ENCODE data around the gene MDN1. TPM values are rescaled to one million over a fixed set of nuclear protein-coding genes. Genes with fewer than 3 reads are reported as not detected.

Gene MDN1
- total and polyA plus RNA-seq, 2 of the 13 experiments (the other 11 are each of a cell fraction or from before 2014, with no cell fraction given), result 18.8 to 52.9 TPM

- FAIRE-seq (no peak), DNase-seq (ENCODE audit: low spot score) (no peak), ATAC-seq (no peak)
- no peaks in the 10 kb centered on the region for H3K79me2 ChIP-seq (ENCODE audit: insufficient read depth, low read length)
- no TSS peak for BruUV-seq (replicated peaks)
- no peak for TF ChIP-seq NCOR1 (IDR thresholded peaks at IDR 0.05; ENCODE audit: borderline replicate concordance, low read length)
- TF ChIP-seq, protein P1, sequence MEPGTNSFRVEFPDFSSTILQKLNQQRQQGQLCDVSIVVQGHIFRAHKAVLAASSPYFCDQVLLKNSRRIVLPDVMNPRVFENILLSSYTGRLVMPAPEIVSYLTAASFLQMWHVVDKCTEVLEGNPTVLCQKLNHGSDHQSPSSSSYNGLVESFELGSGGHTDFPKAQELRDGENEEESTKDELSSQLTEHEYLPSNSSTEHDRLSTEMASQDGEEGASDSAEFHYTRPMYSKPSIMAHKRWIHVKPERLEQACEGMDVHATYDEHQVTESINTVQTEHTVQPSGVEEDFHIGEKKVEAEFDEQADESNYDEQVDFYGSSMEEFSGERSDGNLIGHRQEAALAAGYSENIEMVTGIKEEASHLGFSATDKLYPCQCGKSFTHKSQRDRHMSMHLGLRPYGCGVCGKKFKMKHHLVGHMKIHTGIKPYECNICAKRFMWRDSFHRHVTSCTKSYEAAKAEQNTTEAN (CRISPR knock-in tag; conservative IDR thresholded peaks at IDR 0.05), result no peak
- no peak for TF ChIP-seq ZNF816 (CRISPR knock-in tag; IDR thresholded peaks at IDR 0.05; ENCODE audit: borderline replicate concordance)
- TF ChIP-seq, protein P2, sequence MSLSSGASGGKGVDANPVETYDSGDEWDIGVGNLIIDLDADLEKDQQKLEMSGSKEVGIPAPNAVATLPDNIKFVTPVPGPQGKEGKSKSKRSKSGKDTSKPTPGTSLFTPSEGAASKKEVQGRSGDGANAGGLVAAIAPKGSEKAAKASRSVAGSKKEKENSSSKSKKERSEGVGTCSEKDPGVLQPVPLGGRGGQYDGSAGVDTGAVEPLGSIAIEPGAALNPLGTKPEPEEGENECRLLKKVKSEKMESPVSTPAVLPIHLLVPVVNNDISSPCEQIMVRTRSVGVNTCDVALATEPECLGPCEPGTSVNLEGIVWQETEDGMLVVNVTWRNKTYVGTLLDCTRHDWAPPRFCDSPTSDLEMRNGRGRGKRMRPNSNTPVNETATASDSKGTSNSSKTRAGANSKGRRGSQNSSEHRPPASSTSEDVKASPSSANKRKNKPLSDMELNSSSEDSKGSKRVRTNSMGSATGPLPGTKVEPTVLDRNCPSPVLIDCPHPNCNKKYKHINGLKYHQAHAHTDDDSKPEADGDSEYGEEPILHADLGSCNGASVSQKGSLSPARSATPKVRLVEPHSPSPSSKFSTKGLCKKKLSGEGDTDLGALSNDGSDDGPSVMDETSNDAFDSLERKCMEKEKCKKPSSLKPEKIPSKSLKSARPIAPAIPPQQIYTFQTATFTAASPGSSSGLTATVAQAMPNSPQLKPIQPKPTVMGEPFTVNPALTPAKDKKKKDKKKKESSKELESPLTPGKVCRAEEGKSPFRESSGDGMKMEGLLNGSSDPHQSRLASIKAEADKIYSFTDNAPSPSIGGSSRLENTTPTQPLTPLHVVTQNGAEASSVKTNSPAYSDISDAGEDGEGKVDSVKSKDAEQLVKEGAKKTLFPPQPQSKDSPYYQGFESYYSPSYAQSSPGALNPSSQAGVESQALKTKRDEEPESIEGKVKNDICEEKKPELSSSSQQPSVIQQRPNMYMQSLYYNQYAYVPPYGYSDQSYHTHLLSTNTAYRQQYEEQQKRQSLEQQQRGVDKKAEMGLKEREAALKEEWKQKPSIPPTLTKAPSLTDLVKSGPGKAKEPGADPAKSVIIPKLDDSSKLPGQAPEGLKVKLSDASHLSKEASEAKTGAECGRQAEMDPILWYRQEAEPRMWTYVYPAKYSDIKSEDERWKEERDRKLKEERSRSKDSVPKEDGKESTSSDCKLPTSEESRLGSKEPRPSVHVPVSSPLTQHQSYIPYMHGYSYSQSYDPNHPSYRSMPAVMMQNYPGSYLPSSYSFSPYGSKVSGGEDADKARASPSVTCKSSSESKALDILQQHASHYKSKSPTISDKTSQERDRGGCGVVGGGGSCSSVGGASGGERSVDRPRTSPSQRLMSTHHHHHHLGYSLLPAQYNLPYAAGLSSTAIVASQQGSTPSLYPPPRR (CRISPR knock-in tag; IDR thresholded peaks at IDR 0.05; ENCODE audit: borderline replicate concordance), result no peak
- TF ChIP-seq ELF4 (CRISPR knock-in tag; IDR thresholded peaks at IDR 0.05; ENCODE audit: borderline replicate concordance), result no peak
- TF ChIP-seq CERS6 (CRISPR knock-in tag; IDR thresholded peaks at IDR 0.05), result no peak
- TF ChIP-seq ZSCAN22 (CRISPR knock-in tag; IDR thresholded peaks at IDR 0.05), result no peak
- no peak for TF ChIP-seq ZNF784 (CRISPR knock-in tag; IDR thresholded peaks at IDR 0.05; ENCODE audit: borderline replicate concordance)
- no peak for TF ChIP-seq ATF3 (CRISPR knock-in tag; IDR thresholded peaks at IDR 0.05)
- TF ChIP-seq SMAD3 (CRISPR knock-in tag; IDR thresholded peaks at IDR 0.05), result no peak
- no peak for TF ChIP-seq ZFY (CRISPR knock-in tag; IDR thresholded peaks at IDR 0.05)
- TF ChIP-seq, protein P3, sequence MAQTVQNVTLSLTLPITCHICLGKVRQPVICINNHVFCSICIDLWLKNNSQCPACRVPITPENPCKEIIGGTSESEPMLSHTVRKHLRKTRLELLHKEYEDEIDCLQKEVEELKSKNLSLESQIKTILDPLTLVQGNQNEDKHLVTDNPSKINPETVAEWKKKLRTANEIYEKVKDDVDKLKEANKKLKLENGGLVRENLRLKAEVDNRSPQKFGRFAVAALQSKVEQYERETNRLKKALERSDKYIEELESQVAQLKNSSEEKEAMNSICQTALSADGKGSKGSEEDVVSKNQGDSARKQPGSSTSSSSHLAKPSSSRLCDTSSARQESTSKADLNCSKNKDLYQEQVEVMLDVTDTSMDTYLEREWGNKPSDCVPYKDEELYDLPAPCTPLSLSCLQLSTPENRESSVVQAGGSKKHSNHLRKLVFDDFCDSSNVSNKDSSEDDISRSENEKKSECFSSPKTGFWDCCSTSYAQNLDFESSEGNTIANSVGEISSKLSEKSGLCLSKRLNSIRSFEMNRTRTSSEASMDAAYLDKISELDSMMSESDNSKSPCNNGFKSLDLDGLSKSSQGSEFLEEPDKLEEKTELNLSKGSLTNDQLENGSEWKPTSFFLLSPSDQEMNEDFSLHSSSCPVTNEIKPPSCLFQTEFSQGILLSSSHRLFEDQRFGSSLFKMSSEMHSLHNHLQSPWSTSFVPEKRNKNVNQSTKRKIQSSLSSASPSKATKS (CRISPR knock-in tag; IDR thresholded peaks at IDR 0.05), result no peak
- no peak for TF ChIP-seq ZNF496 (CRISPR knock-in tag; IDR thresholded peaks at IDR 0.05; ENCODE audit: insufficient replicate concordance)
- no peak for TF ChIP-seq SAP130 (CRISPR knock-in tag; IDR thresholded peaks at IDR 0.05; ENCODE audit: low read depth)
- no peak overlapping the region for H3K9ac ChIP-seq (ENCODE audit: insufficient read depth, low read depth, low read length)
- no peaks in the 10 kb centered on the region for H3K9me3 ChIP-seq (ENCODE audit: low read length)
- H3K36me3 ChIP-seq (replicated peaks in 1 of 2; ENCODE audit: control insufficient read depth in 1 of 2, insufficient read depth in 2 of 2, low read length in 2 of 2), result peaks cover 38 to 82% of the 10 kb centered on the region in 2 experiments
- H3K4me2 ChIP-seq (ENCODE audit: low read depth, low read length), result no peak overlapping the region
- CTCF ChIA-PET (ENCODE audit: low intra/inter-chr PET ratio, low total read pairs), result no interaction called here
- H3K4me1 ChIP-seq (ENCODE audit: insufficient read depth, low read length), result no peaks in the 10 kb centered on the region
- intact Hi-C loops (cut with micrococcal nuclease; ENCODE audit: unreplicated experiment), result no loop called here
- no peak overlapping the region for H3K4me3 ChIP-seq (replicated peaks in 1 of 3; ENCODE audit: insufficient read depth in 1 of 3, low read depth in 2 of 3, low read length in 3 of 3)
- in situ Hi-C loops (cut with HindIII; ENCODE audit: extremely low pct_ligation_motif_present, low pct_unique_long_range_greater_than_20kb), result no loop called here
- H3K27me3 ChIP-seq (ENCODE audit: control insufficient read depth in 1 of 2, insufficient read depth in 2 of 2, low read length in 2 of 2), result no peaks in the 10 kb centered on the region
- WGBS (ENCODE audit: low lambda C conversion rate), result 98% methylated on average over 2 of the region's 2 CpGs
- POLR2A ChIA-PET, result no interaction called here
- no peak overlapping the region for H3K27ac ChIP-seq (ENCODE audit: extremely low read length, insufficient read depth, low read length)
- H2AFZ ChIP-seq (ENCODE audit: low read length), result no peak overlapping the region
- H4K20me1 ChIP-seq (ENCODE audit: insufficient read depth, low read length), result no peaks in the 10 kb centered on the region
These were observed 126.4 kb downstream of the MDN1 start for GRCh38 chr6:89693207-89693606.

Measured in HepG2 (cell line).